HG02884 (cell line): ENCODE data around the gene VANGL1.

Experiments
- ATAC-seq: cut with Tn5 transposase; IDR thresholded peaks from one replicate; pipeline ENCODE4 v1.9.1; 2021; ENCODE audit warnings: mild to moderate bottlenecking, moderate library complexity; ENCODE audit not compliant: unreplicated experiment

VANGL1 gene

DNA sequence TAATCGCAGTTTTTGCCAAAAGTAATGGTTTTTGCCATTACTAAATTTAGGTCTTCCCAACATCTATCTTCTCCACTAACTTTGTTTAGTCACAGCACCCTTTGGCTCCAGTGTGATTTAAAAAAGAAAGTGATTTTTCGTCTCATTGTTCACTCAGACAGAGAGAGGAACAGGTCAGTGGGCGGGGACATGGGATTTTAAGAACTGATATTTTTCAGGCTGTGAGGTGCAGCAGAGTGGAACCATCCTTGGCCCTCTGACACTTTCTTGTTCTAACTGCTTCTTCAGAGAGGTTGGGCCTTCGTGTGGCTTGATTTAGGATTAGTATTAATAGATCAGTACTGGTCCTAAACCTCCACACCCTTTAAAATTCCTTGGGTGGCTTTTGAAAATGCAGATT, 88.0 kb downstream of the VANGL1 start:
- ATAC-seq: peak; percentile 99

GRCh38 chr1:115732316-115732715, 90.5 kb downstream of the VANGL1 start:
- no peak for ATAC-seq

GRCh38 chr1:115740811-115741210, 99.0 kb downstream of the VANGL1 start:
- no peak for ATAC-seq

GRCh38 chr1:115744646-115745275, 103.0 kb downstream of the VANGL1 start:
- no peak for ATAC-seq

DNA sequence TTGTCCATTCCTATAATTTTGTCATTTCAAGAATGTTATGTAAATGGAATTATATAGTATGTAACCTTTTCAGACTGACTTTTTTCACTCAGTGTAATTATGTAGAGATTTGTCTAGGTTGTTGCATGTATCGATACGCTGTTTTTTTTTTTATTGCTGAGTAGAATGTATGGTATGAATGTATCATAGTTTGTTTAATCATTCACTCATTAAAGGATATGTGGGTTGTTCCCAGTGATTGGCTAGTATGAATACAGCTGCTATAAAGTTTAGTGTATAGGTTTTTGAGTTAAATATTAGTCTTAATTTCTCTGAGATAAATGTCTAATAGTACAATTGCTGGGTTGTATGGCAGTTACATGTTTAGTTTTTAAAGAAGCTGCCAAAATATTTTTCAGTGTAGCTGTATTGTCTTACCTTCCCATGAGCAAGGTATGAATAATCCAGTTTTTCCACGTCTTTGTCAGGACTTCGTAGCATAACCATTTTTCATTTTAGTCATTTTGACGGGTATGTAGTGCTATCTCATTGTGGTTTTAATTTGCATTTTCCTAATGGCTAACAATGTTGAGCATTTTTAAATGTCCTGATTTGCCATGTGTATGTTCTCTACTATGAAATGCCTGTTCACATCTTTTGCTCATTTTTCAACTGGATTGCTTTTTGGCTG, 104.4 kb downstream of the VANGL1 start:
- no peak for ATAC-seq
